HUES48 (cell line): ENCODE measurements around the gene SHE.

Experiments used
- H3K27ac ChIP-seq: one replicate; pipeline ENCODE4 v1.7.0; 2013; ENCODE audit warnings: low read depth, low read length, inconsistent platforms
- H3K27me3 ChIP-seq: 2 replicates; pipeline ENCODE4 v1.6.1; 2013; ENCODE audit warnings: mild to moderate bottlenecking, low read length; ENCODE audit not compliant: control insufficient read depth, insufficient read depth
- H3K36me3 ChIP-seq: 2 replicates; pipeline ENCODE4 v1.6.1; 2013; ENCODE audit warnings: low read length; ENCODE audit not compliant: control insufficient read depth, insufficient read depth
- H3K4me1 ChIP-seq: 2 replicates; pipeline ENCODE4 v1.6.1; 2013; ENCODE audit warnings: mild to moderate bottlenecking, low read length; ENCODE audit not compliant: control insufficient read depth, insufficient read depth
- H3K4me3 ChIP-seq: 2 replicates; pipeline ENCODE4 v1.5.1; 2013; ENCODE audit warnings: mild to moderate bottlenecking, low read depth, low read length
- H3K9ac ChIP-seq: 2 replicates; pipeline ENCODE4 v1.6.1; 2013; ENCODE audit warnings: mild to moderate bottlenecking, low read depth, low read length, moderate library complexity
- H3K9me3 ChIP-seq: 2 replicates; pipeline ENCODE4 v1.6.1; 2013; ENCODE audit warnings: low read length; ENCODE audit not compliant: control insufficient read depth, insufficient read depth

The SHE gene

GRCh38 chr1:154512760-154513159, 10.5 kb upstream of the SHE start:
- Histone ChIP-seq H3K9ac (no peak overlapping the region), H3K4me1 (no peaks in the 10 kb centered on the region), H3K36me3 (no peaks in the 10 kb centered on the region), H3K4me3 (no peak overlapping the region), H3K27me3 (0 out of 2 replicates have a peak, but pooled peaks cover 3% of the 10 kb centered on the region), H3K9me3 (no peaks in the 10 kb centered on the region), H3K27ac (no peak overlapping the region)

GRCh38 chr1:154503898-154504297, 1.7 kb upstream of the SHE start:
- H3K9ac ChIP-seq, result no peak overlapping the region
- no peak overlapping the region for H3K4me3 ChIP-seq
- H3K9me3 ChIP-seq, result no peaks in the 10 kb centered on the region
- no peaks in the 10 kb centered on the region for H3K36me3 ChIP-seq
- no peak overlapping the region for H3K27ac ChIP-seq
- H3K27me3 ChIP-seq, result peaks cover 77% of the 10 kb centered on the region
- H3K4me1 ChIP-seq, result no peaks in the 10 kb centered on the region

GRCh38 chr1:154502744-154503115, 518 bp upstream of the SHE start:
- no peaks in the 10 kb centered on the region for H3K9me3 ChIP-seq
- no peaks in the 10 kb centered on the region for H3K4me1 ChIP-seq
- no peak overlapping the region for H3K27ac ChIP-seq
- peak overlapping the region; percentile 50 for H3K4me3 ChIP-seq
- no peak overlapping the region for H3K9ac ChIP-seq
- peaks cover 76% of the 10 kb centered on the region for H3K27me3 ChIP-seq
- H3K36me3 ChIP-seq, result no peaks in the 10 kb centered on the region

GRCh38 chr1:154501423-154502065, 668 bp downstream of the SHE start:
- Histone ChIP-seq H3K4me1 (no peaks in the 10 kb centered on the region), H3K9ac (no peak overlapping the region), H3K4me3 (peak overlapping the region; percentile 50; the same call in 1 of the 2 replicates), H3K9me3 (no peaks in the 10 kb centered on the region), H3K36me3 (no peaks in the 10 kb centered on the region), H3K27me3 (peaks cover 72% of the 10 kb centered on the region), H3K27ac (no peak overlapping the region)

- Histone ChIP-seq H3K4me3 (no peak overlapping the region), H3K4me1 (no peaks in the 10 kb centered on the region), H3K9me3 (no peaks in the 10 kb centered on the region), H3K36me3 (no peaks in the 10 kb centered on the region), H3K9ac (no peak overlapping the region), H3K27me3 (peaks cover 68% of the 10 kb centered on the region), H3K27ac (no peak overlapping the region)
Observed at GRCh38 chr1:154500533-154500932, 1.7 kb downstream of the SHE start.

- Histone ChIP-seq H3K36me3 (no peaks in the 10 kb centered on the region), H3K4me1 (no peaks in the 10 kb centered on the region), H3K4me3 (no peak overlapping the region), H3K27me3 (peaks cover 58% of the 10 kb centered on the region), H3K27ac (no peak overlapping the region), H3K9me3 (no peaks in the 10 kb centered on the region), H3K9ac (no peak overlapping the region)
Observed at GRCh38 chr1:154499446-154499845, 2.8 kb downstream of the SHE start.

DNA sequence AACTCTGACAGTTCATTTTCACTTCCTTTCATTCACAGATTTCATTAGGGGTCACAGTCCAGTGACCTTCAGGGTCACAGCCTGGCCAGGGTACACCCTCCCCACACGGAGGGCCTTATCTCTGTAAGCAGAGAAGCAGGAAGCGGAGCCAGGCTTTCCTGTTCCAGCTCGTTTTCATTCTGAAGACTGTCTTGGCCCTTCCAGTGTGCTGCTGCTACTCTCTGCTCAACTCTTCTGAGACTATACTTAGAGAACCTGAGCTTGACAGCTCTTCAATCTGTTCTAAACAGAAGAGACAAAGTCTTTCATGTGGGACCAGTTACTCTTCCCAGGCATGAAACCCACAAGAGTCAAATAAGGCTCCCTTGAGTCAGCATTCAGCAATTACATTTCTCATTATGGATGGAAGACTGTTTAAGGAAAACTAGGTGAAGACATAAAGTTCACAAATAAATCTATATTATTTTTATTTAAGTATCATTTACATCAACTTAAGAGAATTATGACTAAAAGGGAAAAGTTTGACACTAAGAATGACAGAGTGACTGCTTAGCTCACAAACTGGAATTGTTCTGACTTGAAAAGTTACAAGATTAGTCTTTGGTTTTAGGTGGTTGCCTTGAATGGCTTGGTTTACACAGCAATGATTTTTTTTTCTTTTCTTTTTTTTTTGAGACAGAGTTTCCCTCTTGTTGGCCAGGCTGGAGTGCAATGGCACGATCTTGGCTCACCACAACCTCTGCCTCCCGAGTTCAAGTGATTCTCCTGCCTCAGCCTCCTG, 5.0 kb downstream of the SHE start:
- H3K9ac ChIP-seq, result no peak overlapping the region
- H3K4me3 ChIP-seq, result no peak overlapping the region
- no peak overlapping the region for H3K27ac ChIP-seq
- H3K9me3 ChIP-seq, result no peaks in the 10 kb centered on the region
- peaks cover 35% of the 10 kb centered on the region for H3K27me3 ChIP-seq
- H3K36me3 ChIP-seq, result no peaks in the 10 kb centered on the region
- no peaks in the 10 kb centered on the region for H3K4me1 ChIP-seq

GRCh38 chr1:154496383-154496782, 5.8 kb downstream of the SHE start:
- Histone ChIP-seq H3K36me3 (no peaks in the 10 kb centered on the region), H3K9me3 (no peaks in the 10 kb centered on the region), H3K4me3 (no peak overlapping the region), H3K9ac (no peak overlapping the region), H3K27me3 (peaks cover 27% of the 10 kb centered on the region), H3K4me1 (no peaks in the 10 kb centered on the region), H3K27ac (no peak overlapping the region)

GRCh38 chr1:154495496-154496273, 6.5 kb downstream of the SHE start:
- Histone ChIP-seq H3K27me3 (peaks cover 20% of the 10 kb centered on the region), H3K4me1 (no peaks in the 10 kb centered on the region), H3K4me3 (no peak overlapping the region), H3K36me3 (no peaks in the 10 kb centered on the region), H3K9ac (no peak overlapping the region), H3K9me3 (no peaks in the 10 kb centered on the region), H3K27ac (no peak overlapping the region)

DNA sequence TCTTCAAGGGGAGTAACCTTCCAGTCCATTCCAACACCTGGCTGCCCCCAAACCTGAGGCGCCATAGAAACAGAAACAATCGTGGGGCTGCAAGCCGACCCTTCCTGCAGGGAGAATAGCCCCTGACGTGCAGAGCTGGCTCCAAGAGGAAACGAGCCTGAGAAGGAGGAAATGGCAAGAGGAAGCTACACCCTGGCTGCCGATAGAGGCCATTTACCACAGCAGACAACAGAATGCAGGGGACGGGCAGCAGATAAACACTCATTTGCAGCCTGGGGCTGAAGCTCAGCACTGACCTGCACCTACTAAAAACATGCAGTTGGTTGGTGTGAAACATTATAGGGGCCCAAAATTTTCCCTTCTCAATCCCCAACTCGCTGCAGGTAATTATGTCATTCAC, 8.9 kb downstream of the SHE start:
- Histone ChIP-seq H3K27me3 (no peaks in the 10 kb centered on the region), H3K4me3 (no peak overlapping the region), H3K9me3 (no peaks in the 10 kb centered on the region), H3K4me1 (no peaks in the 10 kb centered on the region), H3K27ac (no peak overlapping the region), H3K9ac (no peak overlapping the region), H3K36me3 (no peaks in the 10 kb centered on the region)

- H3K4me3 ChIP-seq, result no peak overlapping the region
- H3K9ac ChIP-seq, result no peak overlapping the region
- H3K4me1 ChIP-seq, result no peaks in the 10 kb centered on the region
- H3K36me3 ChIP-seq, result no peaks in the 10 kb centered on the region
- H3K9me3 ChIP-seq, result no peaks in the 10 kb centered on the region
- H3K27ac ChIP-seq, result no peak overlapping the region
- H3K27me3 ChIP-seq, result no peaks in the 10 kb centered on the region
Observed at GRCh38 chr1:154492115-154492514, 10.1 kb downstream of the SHE start.
